ENCODE results near the gene MT4. TPM values are rescaled to one million over a fixed set of nuclear protein-coding genes. Genes with fewer than 3 reads are reported as not detected.

MT4 gene
- not detected for total RNA-seq
- polyA plus RNA-seq, result not detected
- long read RNA-seq, donor 1, result 0 reads
- long read RNA-seq, donor 2, result 0 reads

DNA sequence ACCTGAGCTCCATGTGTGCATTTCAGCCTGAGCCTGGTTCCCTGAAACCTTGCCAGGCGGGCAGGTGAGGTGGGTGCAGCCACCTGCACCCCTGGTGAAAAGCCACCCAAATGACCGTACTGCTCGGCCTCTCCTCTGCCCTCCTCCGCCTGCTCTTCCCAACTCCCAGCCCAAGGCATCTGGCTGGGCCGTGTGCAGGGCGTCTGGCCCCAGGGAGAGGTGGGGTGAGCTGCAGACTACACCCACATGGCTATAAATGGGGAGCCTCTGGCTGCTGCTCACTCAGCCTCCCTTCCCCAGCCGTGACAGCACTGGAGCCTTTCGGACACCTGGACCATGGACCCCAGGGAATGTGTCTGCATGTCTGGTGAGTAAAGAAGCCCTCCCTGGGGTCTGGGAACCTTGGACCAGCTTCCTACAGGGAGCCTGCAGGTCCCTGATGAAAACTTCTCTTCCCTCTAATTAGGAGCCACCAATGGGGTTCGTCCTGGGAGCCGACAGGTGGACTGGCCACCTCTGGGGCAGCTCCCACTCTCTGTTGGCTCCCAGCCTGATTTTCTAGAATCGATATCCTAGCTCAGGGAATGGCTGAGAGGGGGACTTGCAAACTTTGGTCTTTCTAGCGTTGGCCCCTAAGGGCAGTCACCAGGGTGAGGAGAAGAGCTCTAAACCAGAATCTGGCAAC lies at the start of gene MT4:
MT4 (plus strand) TSS at position 281 of the 685 bp plus-strand sequence; CDS start at position 337, 56 bp downstream.
- no peak within 1 kb of the TSS for H3K4me3 ChIP-seq
- DNase-seq (no peak), ATAC-seq (no peak)
- H3K9me3 ChIP-seq, result no peaks in the 10 kb centered on the region
- TF ChIP-seq, protein P1, sequence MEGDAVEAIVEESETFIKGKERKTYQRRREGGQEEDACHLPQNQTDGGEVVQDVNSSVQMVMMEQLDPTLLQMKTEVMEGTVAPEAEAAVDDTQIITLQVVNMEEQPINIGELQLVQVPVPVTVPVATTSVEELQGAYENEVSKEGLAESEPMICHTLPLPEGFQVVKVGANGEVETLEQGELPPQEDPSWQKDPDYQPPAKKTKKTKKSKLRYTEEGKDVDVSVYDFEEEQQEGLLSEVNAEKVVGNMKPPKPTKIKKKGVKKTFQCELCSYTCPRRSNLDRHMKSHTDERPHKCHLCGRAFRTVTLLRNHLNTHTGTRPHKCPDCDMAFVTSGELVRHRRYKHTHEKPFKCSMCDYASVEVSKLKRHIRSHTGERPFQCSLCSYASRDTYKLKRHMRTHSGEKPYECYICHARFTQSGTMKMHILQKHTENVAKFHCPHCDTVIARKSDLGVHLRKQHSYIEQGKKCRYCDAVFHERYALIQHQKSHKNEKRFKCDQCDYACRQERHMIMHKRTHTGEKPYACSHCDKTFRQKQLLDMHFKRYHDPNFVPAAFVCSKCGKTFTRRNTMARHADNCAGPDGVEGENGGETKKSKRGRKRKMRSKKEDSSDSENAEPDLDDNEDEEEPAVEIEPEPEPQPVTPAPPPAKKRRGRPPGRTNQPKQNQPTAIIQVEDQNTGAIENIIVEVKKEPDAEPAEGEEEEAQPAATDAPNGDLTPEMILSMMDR (IDR thresholded peaks at IDR 0.05), result no peak
- intact Hi-C loops (cut with DNase I), result no loop called here
- H3K27me3 ChIP-seq (ENCODE audit: insufficient read depth in 3 of 3, low read length in 2 of 3), result no peaks in the 10 kb centered on the region
- no peaks in the 10 kb centered on the region for H3K4me1 ChIP-seq
- no peak within 1 kb of the TSS for H3K27ac ChIP-seq
- H3K36me3 ChIP-seq (ENCODE audit: insufficient read depth in 1 of 2, low read depth in 1 of 2), result no peaks in the 10 kb centered on the region
- 61 to 71% (median 71%) methylated on average over 9 to 12 of the region's 12 CpGs for WGBS, 3 donors

DNA sequence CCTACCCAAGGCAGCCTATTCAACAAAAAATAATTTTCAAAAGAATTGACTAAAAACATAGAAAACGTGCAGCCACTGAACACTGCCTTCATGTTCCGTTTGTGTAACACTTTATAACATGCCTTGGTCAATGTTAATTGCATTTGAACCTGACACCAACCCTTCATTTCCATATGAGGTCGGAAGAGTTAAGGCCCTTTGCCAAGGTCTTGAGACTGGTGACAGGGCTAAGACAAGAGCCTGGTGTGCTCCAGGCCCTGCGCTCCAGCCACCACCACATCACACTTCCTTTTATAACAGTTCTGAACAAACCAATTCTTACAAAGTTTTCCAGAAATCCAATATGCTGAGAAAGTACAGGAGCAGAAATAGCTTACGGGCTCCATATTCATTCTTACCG lies 49.2 kb upstream of the MT4 start:
- WGBS, 3 donors, result 56 to 78% (median 58%) methylated on average over 6 of the region's 6 CpGs
- intact Hi-C loops (cut with DNase I), result loop anchor here in 1 of 2 donors (5.0 to 10.0 kb wide), 2 partner anchors 87 to 189 kb away; no protein-coding TSS in a partner anchor
- ATAC-seq (no peak), DNase-seq (no peak)
- Histone ChIP-seq H3K4me3 (no peak overlapping the region), H3K27me3 (ENCODE audit: insufficient read depth in 3 of 3, low read length in 2 of 3) (no peaks in the 10 kb centered on the region), H3K4me1 (peaks cover 33% of the 10 kb centered on the region), H3K36me3 (ENCODE audit: insufficient read depth in 1 of 2, low read depth in 1 of 2) (peaks cover 0 to 12% of the 10 kb centered on the region in 2 donors), H3K27ac (no peak overlapping the region), H3K9me3 (no peaks in the 10 kb centered on the region)
- TF ChIP-seq, protein P1 (IDR thresholded peaks at IDR 0.05), result no peak

DNA sequence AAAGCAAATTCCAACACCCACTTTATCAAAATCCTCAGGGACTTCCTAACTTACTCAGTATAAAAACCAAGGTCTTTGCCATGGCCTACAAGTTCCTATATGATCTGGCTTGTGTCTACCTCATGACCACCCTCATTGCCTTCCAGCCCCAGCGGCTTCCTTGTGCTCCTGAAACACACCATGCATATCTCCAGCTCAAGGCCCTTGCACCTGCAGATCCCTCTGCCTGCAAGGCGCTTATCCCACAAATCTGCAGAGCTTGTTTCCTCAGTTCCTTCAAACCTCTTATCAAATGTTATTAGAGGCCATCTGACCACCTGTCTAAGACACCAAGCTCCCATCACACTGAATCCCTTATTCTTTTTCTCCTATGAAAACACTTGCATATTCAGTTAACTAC lies 47.7 kb upstream of the MT4 start:
- H3K4me1 ChIP-seq, result peaks cover 29% of the 10 kb centered on the region
- intact Hi-C loops (cut with DNase I), result loop anchor here in 1 of 2 donors (5.0 to 10.0 kb wide), 2 partner anchors 85 to 188 kb away; no protein-coding TSS in a partner anchor

DNA sequence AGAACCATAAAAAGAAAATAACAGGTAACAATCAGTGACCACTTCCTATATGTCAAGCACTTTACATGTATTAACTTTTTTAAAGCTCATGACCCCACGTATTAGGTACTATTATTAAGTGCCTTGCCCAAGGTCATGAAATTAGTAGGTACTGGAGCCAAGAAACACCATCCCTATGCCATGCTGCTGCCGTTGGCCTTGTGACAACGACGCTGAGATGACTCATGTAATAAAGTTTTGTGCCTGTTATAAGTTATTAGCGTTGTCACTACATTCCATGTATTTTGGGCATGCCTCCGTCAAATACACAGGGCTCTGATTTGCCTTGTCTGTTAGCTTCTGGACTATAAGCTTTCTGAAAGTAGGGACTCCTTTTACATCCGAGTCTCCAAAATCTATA lies 46.4 kb upstream of the MT4 start:
- ATAC-seq, result peak in 1 of 4 donors; percentile 26
- Histone ChIP-seq H3K4me3 (peak overlapping the region; percentile 98), H3K27ac (no peak overlapping the region)

More for the DNA sequence above, 47.7 kb upstream of the MT4 start:
- TF ChIP-seq, protein P1 (IDR thresholded peaks at IDR 0.05), result no peak
- no peak overlapping the region for H3K4me3 ChIP-seq
- H3K27ac ChIP-seq, result no peak overlapping the region
- 93 to 95% (median 95%) methylated on average over 2 of the region's 2 CpGs for WGBS, 3 donors
- peaks cover 0 to 4% of the 10 kb centered on the region in 2 donors for H3K36me3 ChIP-seq (ENCODE audit: insufficient read depth in 1 of 2, low read depth in 1 of 2)
- no peak for DNase-seq
- no peaks in the 10 kb centered on the region for H3K9me3 ChIP-seq
- H3K27me3 ChIP-seq (ENCODE audit: insufficient read depth in 3 of 3, low read length in 2 of 3), result no peaks in the 10 kb centered on the region
- ATAC-seq, result no peak

More for the DNA sequence above, 46.4 kb upstream of the MT4 start:
- peaks cover 29% of the 10 kb centered on the region for H3K4me1 ChIP-seq
- intact Hi-C loops (cut with DNase I), result loop anchor here in 1 of 2 donors (5.0 to 10.0 kb wide), 2 partner anchors 84 to 186 kb away; no protein-coding TSS in a partner anchor
- H3K27me3 ChIP-seq (ENCODE audit: insufficient read depth in 3 of 3, low read length in 2 of 3), result no peaks in the 10 kb centered on the region
- no peak for DNase-seq
- WGBS, 3 donors, result 44 to 65% (median 59%) methylated on average over 7 of the region's 7 CpGs
- H3K36me3 ChIP-seq (ENCODE audit: insufficient read depth in 1 of 2, low read depth in 1 of 2), result no peaks in the 10 kb centered on the region
- H3K9me3 ChIP-seq, result no peaks in the 10 kb centered on the region
- TF ChIP-seq, protein P1 (IDR thresholded peaks at IDR 0.05), result no peak

Measured in psoas muscle (tissue), 8 donors.